Natural killer cell (primary cell): ENCODE measurements around the gene C6orf89. TPM values are rescaled to one million over a fixed set of nuclear protein-coding genes. Genes with fewer than 3 reads are reported as not detected.

Experiments used
- ATAC-seq, 3 donors: fragments of 150-1000 bp in 2 of 3; fragments of 200-7000 bp in 1 of 3; cut with Tn5 transposase; 1 replicate in 1 of 3; 2 replicates in 2 of 3; pipeline ENCODE4 v1.10.0; 2021; ENCODE audit warnings: mild to moderate bottlenecking in 2 of 3, moderate library complexity in 2 of 3
- DNase-seq, 2 donors: peaks; one replicate each; pipeline versions ENCODE4 v3.0.0 to v3.0.0-alpha.2; 2013 to 2021; ENCODE audit warnings: mixed read lengths in 1 of 2
- H3K27ac ChIP-seq: one replicate; pipeline ENCODE4 v1.5.1; 2013; ENCODE audit warnings: mild to moderate bottlenecking, low read length
- H3K27me3 ChIP-seq: one replicate; pipeline ENCODE4 v1.6.1; 2013; ENCODE audit warnings: low read length; ENCODE audit not compliant: control insufficient read depth, insufficient read depth
- H3K36me3 ChIP-seq: one replicate; pipeline ENCODE4 v1.6.1; 2013; ENCODE audit warnings: low read length; ENCODE audit not compliant: control insufficient read depth, insufficient read depth
- H3K4me1 ChIP-seq: one replicate; pipeline ENCODE4 v1.6.1; 2013; ENCODE audit warnings: low read length; ENCODE audit not compliant: control insufficient read depth, insufficient read depth
- H3K4me3 ChIP-seq: one replicate; pipeline ENCODE4 v1.5.1; 2013; ENCODE audit warnings: low read length
- H3K9me3 ChIP-seq: one replicate; pipeline ENCODE4 v1.6.1; 2013; ENCODE audit warnings: low read length; ENCODE audit not compliant: control insufficient read depth, insufficient read depth
- H3K27ac Mint-ChIP-seq, 2 donors: one replicate each; pipeline ENCODE4 v1.8.0; 2022; ENCODE audit warnings: mild to moderate bottlenecking in 2 of 2, mixed read lengths in 2 of 2, moderate library complexity in 1 of 2
- H3K27me3 Mint-ChIP-seq, 2 donors: one replicate each; pipeline ENCODE4 v1.8.0; 2022; ENCODE audit warnings: low read depth in 2 of 2, mixed read lengths in 2 of 2
- H3K36me3 Mint-ChIP-seq: one replicate; pipeline ENCODE4 v1.8.0; 2022; ENCODE audit warnings: mixed read lengths
- H3K4me1 Mint-ChIP-seq, 2 donors: one replicate each; pipeline ENCODE4 v1.8.0; 2022; ENCODE audit warnings: mixed read lengths in 2 of 2
- H3K4me3 Mint-ChIP-seq: one replicate; pipeline ENCODE4 v1.8.0; 2022; ENCODE audit warnings: mild to moderate bottlenecking, moderate library complexity, mixed read lengths
- H3K9me3 Mint-ChIP-seq, 2 donors: one replicate each; pipeline ENCODE4 v1.8.0; 2022; ENCODE audit warnings: mixed read lengths in 2 of 2
- WGBS: methylation state at CpG from one replicate; pipeline ENCODE4 v1.1.7; 2013; ENCODE audit warnings: missing lambda C conversion rate; ENCODE audit not compliant: insufficient coverage; 5-methylcytosine and 5-hydroxymethylcytosine counted together
- intact Hi-C: fragments of 100-400 bp; cut with micrococcal nuclease; formaldehyde crosslinking; loops from one replicate; pipeline ENCODE4 v1.14.2; 2022
- total RNA-seq, 4 donors: library from RNA; stranded (reverse); fragments of 120-200 nt in 1 of 4; gene quantifications; one replicate each; pipeline versions ENCODE4 v1.2.3 to v1.2.4, GENCODE V29; 2013 to 2022
- TF ChIP-seq, protein P1 (sequence below): fragments of 200-600 bp; IDR thresholded peaks from one replicate; pipeline ENCODE4 v1.8.0; 2022; ENCODE audit warnings: antibody characterized with exemption

Gene C6orf89
- total RNA-seq, 3 donors from 2014 or later (not counting 1 experiment from before 2014, with no cell fraction given), result 34.3 to 47.0 (median 46.3) TPM

DNA sequence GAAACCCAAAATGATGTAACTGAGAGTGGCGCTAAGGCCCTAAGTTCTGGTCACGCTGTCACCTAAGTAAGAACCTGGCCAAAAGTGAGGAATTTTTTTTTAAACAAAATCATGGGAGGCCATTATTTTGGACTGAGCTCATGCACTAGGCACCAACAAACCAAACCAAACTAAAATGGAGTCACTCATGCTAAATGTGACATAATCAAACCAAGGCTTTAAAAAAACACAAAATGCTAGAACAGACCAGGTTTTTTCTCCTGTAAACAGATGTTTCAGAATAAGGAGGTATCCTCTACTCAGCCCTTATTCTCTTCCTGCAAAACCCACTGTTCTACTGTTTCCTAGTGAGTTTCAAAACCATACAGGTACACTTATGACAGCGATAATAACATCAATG is 1.1 kb upstream of the C6orf89 start:
- no peaks in the 10 kb centered on the region for H3K36me3 Mint-ChIP-seq
- H3K9me3 ChIP-seq, result no peaks in the 10 kb centered on the region
- H3K4me1 Mint-ChIP-seq, result peaks cover 28 to 33% of the 10 kb centered on the region in 2 donors
- H3K4me1 ChIP-seq, result peaks cover 7% of the 10 kb centered on the region
- WGBS, result 100% methylated on average over 3 of the region's 3 CpGs
- H3K9me3 Mint-ChIP-seq, result no peaks in the 10 kb centered on the region
- TF ChIP-seq, protein P1, sequence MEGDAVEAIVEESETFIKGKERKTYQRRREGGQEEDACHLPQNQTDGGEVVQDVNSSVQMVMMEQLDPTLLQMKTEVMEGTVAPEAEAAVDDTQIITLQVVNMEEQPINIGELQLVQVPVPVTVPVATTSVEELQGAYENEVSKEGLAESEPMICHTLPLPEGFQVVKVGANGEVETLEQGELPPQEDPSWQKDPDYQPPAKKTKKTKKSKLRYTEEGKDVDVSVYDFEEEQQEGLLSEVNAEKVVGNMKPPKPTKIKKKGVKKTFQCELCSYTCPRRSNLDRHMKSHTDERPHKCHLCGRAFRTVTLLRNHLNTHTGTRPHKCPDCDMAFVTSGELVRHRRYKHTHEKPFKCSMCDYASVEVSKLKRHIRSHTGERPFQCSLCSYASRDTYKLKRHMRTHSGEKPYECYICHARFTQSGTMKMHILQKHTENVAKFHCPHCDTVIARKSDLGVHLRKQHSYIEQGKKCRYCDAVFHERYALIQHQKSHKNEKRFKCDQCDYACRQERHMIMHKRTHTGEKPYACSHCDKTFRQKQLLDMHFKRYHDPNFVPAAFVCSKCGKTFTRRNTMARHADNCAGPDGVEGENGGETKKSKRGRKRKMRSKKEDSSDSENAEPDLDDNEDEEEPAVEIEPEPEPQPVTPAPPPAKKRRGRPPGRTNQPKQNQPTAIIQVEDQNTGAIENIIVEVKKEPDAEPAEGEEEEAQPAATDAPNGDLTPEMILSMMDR, result no peak
- peak overlapping the region; percentile 89 to 91 for H3K27ac Mint-ChIP-seq
- ATAC-seq (no peak), DNase-seq (no peak)
- peak overlapping the region; percentile 73 for H3K27ac ChIP-seq
- no peaks in the 10 kb centered on the region for H3K36me3 ChIP-seq
- intact Hi-C loops, result loop anchor here (1.0 to 2.0 kb wide), 5 partner anchors 9 to 326 kb away; partner anchors contain the start of gene MTCH1
- no peak overlapping the region for H3K4me3 ChIP-seq
- H3K27me3 Mint-ChIP-seq, result peaks cover 4 to 5% of the 10 kb centered on the region in 2 donors
- H3K4me3 Mint-ChIP-seq, result no peak overlapping the region
- H3K27me3 ChIP-seq, result no peaks in the 10 kb centered on the region

DNA sequence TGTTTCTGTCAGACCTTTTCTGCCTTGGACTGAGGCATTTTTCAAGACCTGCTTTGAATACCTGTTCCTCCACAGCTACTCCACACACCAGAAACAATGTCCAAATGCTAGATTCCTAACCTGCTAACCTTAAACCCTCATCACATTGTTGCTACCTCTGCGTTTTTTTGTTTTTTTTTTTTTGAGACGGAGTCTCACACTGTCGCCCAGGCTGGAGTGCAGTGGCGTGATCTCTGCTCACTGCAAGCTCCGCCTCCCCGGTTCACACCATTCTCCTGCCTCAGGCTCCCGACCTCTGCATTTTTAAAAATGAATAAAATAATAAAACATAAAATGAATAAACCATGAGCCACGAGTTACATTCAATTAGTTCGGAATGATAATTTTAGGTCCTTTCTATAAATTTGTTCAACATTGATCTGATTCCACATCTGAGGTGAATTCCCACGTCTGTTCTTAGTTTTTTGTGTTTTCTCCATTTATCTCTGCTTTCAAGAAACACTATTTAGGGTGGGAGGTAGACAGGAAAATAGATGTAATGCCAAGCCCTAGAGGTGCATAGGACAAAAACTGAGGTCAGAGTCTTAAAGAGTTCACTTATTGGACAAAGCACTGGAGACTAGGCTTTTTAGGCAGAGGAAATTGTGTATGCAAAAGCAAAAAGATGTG is 1.3 kb downstream of the C6orf89 start:
- Histone ChIP-seq H3K9me3 (no peaks in the 10 kb centered on the region), H3K27ac (no peak overlapping the region), H3K36me3 (no peaks in the 10 kb centered on the region), H3K4me1 (peaks cover 7% of the 10 kb centered on the region), H3K27me3 (no peaks in the 10 kb centered on the region), H3K4me3 (no peak overlapping the region)
- peaks cover 28 to 33% of the 10 kb centered on the region in 2 donors for H3K4me1 Mint-ChIP-seq
- H3K27me3 Mint-ChIP-seq, result no peaks in the 10 kb centered on the region
- DNase-seq, result no peak
- H3K27ac Mint-ChIP-seq, result peak overlapping the region; percentile 89 to 91
- 98% methylated on average over 4 of the region's 10 CpGs for WGBS
- no peaks in the 10 kb centered on the region for H3K36me3 Mint-ChIP-seq
- intact Hi-C loops, result no loop called here
- H3K9me3 Mint-ChIP-seq, result no peaks in the 10 kb centered on the region
- peak overlapping the region; percentile 93 for H3K4me3 Mint-ChIP-seq
- ATAC-seq, result no peak
- TF ChIP-seq, protein P1, result no peak

DNA sequence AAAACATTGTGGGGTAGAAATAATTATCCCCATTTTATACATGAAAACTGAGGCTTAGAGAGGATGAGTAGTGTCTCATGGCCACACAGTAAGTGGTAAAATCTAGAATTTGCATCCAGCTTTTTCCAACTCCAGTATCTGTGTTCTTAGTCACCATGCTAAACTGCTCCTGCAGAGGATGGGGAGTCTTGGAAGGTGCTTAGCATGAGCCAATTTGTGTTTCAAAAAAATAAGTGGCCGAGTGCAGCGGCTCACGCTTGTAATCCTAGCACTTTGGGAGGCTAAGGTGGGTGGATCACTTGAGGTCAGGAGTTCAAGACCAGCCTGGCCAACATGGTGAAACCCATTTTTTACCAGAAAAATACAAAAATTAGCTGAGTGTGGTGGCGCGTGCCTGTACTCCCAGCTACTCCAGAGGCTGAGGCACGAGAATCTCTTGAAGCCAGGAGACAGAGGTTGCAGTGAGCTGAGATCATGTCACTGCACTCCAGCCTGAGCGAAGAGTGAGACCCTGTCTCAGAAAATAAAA is 2.4 kb downstream of the C6orf89 start:
- peak overlapping the region in 1 of 2 donors; percentile 9 for H3K27ac Mint-ChIP-seq
- H3K27ac ChIP-seq, result no peak overlapping the region
- no peaks in the 10 kb centered on the region for H3K27me3 ChIP-seq
- 97% methylated on average over 7 of the region's 7 CpGs for WGBS
- TF ChIP-seq, protein P1, result no peak
- intact Hi-C loops, result no loop called here
- H3K27me3 Mint-ChIP-seq, result no peaks in the 10 kb centered on the region
- no peak for DNase-seq
- no peak overlapping the region for H3K4me3 ChIP-seq
- H3K4me3 Mint-ChIP-seq, result no peak overlapping the region
- no peaks in the 10 kb centered on the region for H3K36me3 Mint-ChIP-seq
- H3K4me1 ChIP-seq, result peaks cover 7% of the 10 kb centered on the region
- H3K9me3 ChIP-seq, result no peaks in the 10 kb centered on the region
- peaks cover 28 to 33% of the 10 kb centered on the region in 2 donors for H3K4me1 Mint-ChIP-seq
- no peak for ATAC-seq
- no peaks in the 10 kb centered on the region for H3K9me3 Mint-ChIP-seq
- peaks cover 3% of the 10 kb centered on the region for H3K36me3 ChIP-seq
